ENCODE data around the gene HIPK3. TPM values are rescaled to one million over a fixed set of nuclear protein-coding genes. Genes with fewer than 3 reads are reported as not detected.
A peak's percentile ranks its signal among the peaks of the same experiment; 100 is the strongest.
"Not testable (repeated sequence)": the region's sequence is repeated elsewhere in the genome, so short reads cannot be mapped to it uniquely, and the experiment has no call there.

HIPK3 gene
- total RNA-seq, 2 donors from 2014 or later, result 24.4 to 31.2 TPM

- Mint-ChIP-seq H3K36me3 (peaks cover 8 to 13% of the 10 kb centered on the region in 2 donors), H3K9me3 (peaks cover 0 to 2% of the 10 kb centered on the region in 2 donors), H3K27ac (peak overlapping the region; percentile 94 to 98)
- DNase-seq (ENCODE audit: low spot score in 2 of 2), result no peak
- ATAC-seq, result no peak
Observed at GRCh38 chr11:33256031-33256812, 959 bp upstream of the HIPK3 start.

DNA sequence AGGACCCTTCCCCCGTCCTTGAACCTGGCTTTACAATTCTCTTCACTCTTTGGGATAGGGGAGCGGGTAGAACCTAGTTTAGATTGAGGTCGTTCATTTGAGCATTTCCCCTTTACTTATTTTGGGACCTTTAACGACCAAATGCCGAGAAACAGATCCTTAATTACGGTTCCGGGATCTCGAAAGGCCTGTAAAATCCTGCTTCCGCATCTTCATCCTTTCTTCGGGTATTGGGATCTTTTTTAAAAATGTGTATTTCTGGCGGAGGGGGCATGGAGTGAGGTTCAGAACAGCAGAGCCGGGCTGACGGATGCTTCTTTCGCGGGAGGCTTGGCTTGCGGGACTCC is 395 bp upstream of the HIPK3 start:
- Mint-ChIP-seq H3K9me3 (peaks cover 0 to 4% of the 10 kb centered on the region in 2 donors), H3K36me3 (peaks cover 11 to 19% of the 10 kb centered on the region in 2 donors), H3K27ac (peak overlapping the region; percentile 94 to 98)
- ATAC-seq (no peak), DNase-seq (ENCODE audit: low spot score in 2 of 2) (no peak)

DNA sequence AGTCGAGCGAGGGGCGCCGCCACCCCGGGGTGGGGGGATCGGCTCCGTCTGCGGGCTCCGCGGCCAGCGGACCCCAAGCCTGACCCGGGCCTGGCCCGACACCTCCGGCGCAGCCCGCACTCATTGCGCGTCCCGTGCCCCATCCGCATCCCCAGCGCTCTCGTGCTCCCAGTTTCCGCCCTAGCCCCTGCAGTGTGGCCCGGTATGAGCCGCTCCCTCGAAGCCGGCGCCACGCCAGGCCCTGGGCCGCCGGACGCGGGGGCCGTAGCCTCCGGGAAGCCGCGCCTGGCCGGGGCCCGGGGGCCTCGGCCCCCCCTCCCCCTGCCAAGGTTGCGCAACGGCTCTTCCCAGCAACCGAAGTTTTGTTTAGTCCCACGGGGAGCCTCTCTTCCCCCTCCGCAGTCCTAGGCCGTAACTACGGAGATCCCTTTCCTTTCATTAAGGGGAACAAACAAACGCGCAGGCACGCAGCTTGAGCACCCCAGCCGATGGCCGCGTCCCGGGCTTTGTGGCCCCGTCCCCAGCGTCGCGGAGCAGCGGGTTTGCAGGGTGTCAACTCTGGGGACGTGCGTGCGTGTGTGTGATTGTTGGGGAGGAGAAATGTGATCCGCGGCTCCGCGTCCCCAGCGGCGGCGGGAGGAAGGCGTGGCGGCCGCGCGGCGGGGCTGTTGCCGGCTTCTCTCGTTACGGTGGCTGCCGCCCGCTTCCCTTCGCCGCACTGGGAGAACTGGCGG is 883 bp downstream of the HIPK3 start:
- DNase-seq (ENCODE audit: low spot score in 2 of 2) (peak; percentile 71 to 78), ATAC-seq (peak; percentile 65 to 67)
- Mint-ChIP-seq H3K36me3 (peaks cover 11 to 19% of the 10 kb centered on the region in 2 donors), H3K27ac (peak overlapping the region; percentile 94 to 99), H3K9me3 (peaks cover 0 to 4% of the 10 kb centered on the region in 2 donors)

DNA sequence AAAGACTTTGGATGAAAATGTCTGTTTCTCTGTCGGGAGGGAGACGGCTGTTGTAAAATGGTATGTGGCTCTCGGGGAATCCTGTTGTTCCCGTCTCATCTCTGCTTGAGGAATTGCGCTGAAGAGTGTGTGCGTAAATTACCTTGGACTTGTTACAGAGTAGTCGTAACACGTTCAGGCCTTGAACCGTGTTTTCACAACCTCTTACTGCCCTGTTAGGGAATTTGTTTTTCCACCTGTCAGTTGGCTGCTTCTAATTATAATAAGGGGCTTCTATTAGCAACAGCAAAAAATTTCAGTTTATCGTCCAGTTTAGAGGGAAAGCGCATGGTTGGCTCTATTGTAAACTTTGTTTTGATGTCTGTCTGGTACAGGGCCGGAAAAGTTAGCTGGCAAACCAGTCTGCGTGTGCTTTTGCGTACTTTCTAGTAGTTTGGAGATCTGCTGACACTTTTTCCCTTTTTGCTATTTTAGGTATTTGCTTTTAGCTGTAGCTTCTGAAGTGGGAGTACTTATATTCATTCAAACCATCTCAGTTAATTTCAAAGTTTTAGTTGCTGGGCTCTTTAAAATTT is 1.5 kb downstream of the HIPK3 start:
- ATAC-seq, result peak; percentile 4 to 20
- peaks cover 0 to 4% of the 10 kb centered on the region in 2 donors for H3K9me3 Mint-ChIP-seq
- peak overlapping the region; percentile 94 to 99 for H3K27ac Mint-ChIP-seq
- DNase-seq (ENCODE audit: low spot score in 2 of 2), result no peak
- peaks cover 11 to 19% of the 10 kb centered on the region in 2 donors for H3K36me3 Mint-ChIP-seq

- peaks cover 11 to 19% of the 10 kb centered on the region in 2 donors for H3K36me3 Mint-ChIP-seq
- peaks cover 0 to 4% of the 10 kb centered on the region in 2 donors for H3K9me3 Mint-ChIP-seq
- ATAC-seq (no peak), DNase-seq (ENCODE audit: low spot score in 2 of 2) (no peak)
- H3K27ac Mint-ChIP-seq, result no peak overlapping the region
Observed at GRCh38 chr11:33259869-33260268, 2.7 kb downstream of the HIPK3 start.

GRCh38 chr11:33261350-33261749 is 4.2 kb downstream of the HIPK3 start:
- peaks cover 11 to 19% of the 10 kb centered on the region in 2 donors for H3K36me3 Mint-ChIP-seq
- H3K9me3 Mint-ChIP-seq, ATAC-seq: not testable (repeated sequence)

GRCh38 chr11:33262011-33262645 is 4.9 kb downstream of the HIPK3 start:
- peaks cover 11 to 19% of the 10 kb centered on the region in 2 donors for H3K36me3 Mint-ChIP-seq

More at GRCh38 chr11:33261350-33261749, 4.2 kb downstream of the HIPK3 start:
- DNase-seq (ENCODE audit: low spot score in 2 of 2); H3K27ac Mint-ChIP-seq: not testable (repeated sequence)

DNA sequence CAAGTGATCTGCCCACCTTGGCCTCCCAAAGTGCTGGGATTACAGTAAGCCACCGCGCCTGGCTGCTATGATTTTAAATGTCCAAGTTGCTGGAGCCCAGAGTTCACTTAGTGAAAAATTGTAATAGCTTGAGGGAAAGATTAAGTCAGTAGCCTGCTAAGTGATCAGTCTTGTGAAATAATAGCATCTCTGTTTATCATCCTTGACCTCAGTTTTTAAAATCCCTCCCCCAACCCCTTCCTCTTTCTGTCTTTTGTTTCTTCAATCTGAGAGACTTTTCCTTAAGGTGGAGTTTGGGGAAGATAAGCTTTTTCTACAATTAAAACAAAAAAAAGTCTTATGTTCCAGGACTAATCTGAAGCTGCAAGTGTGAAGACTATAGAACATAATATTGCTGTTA is 6.4 kb downstream of the HIPK3 start:
- peaks cover 7 to 13% of the 10 kb centered on the region in 2 donors for H3K36me3 Mint-ChIP-seq
- no peak for ATAC-seq
- H3K9me3 Mint-ChIP-seq, result peaks cover 0 to 4% of the 10 kb centered on the region in 2 donors
- H3K27ac Mint-ChIP-seq, result no peak overlapping the region
- DNase-seq (ENCODE audit: low spot score in 2 of 2), result no peak

More at GRCh38 chr11:33262011-33262645, 4.9 kb downstream of the HIPK3 start:
- ATAC-seq (no peak), DNase-seq (ENCODE audit: low spot score in 2 of 2) (no peak)
- H3K9me3 Mint-ChIP-seq, result peaks cover 0 to 4% of the 10 kb centered on the region in 2 donors
- no peak overlapping the region for H3K27ac Mint-ChIP-seq

DNA sequence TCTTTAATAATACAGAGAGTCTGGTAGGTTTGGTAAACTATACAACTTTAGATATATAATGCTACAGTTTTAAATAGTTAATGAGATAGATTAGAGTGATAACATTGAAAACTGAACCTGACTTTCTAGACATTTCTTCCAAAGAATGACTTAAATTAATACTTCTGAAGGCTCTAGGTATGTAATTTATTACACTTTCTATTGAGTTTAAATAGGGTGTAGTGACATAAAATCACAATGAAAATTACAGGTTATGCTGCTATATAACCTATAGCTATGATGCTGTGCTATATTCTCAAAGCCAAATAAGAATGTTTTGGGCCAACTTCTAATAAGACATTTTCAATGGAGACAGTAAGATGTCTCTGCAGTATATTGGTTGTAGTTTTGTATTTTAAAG is 7.7 kb downstream of the HIPK3 start:
- peaks cover 4 to 8% of the 10 kb centered on the region in 2 donors for H3K36me3 Mint-ChIP-seq
- DNase-seq (ENCODE audit: low spot score in 2 of 2), result no peak
- H3K9me3 Mint-ChIP-seq, result peaks cover 0 to 4% of the 10 kb centered on the region in 2 donors
- no peak overlapping the region for H3K27ac Mint-ChIP-seq
- no peak for ATAC-seq

GRCh38 chr11:33266393-33267215 is 9.4 kb downstream of the HIPK3 start:
- no peak for DNase-seq (ENCODE audit: low spot score in 2 of 2)
- no peak for ATAC-seq
- H3K27ac Mint-ChIP-seq, result peak overlapping the region in 1 of 2 donors; percentile 22
- no peaks in the 10 kb centered on the region for H3K9me3 Mint-ChIP-seq
- H3K36me3 Mint-ChIP-seq, result peaks cover 0 to 2% of the 10 kb centered on the region in 2 donors

- DNase-seq (ENCODE audit: low spot score in 2 of 2), result no peak
- Mint-ChIP-seq H3K36me3 (peaks cover 0 to 10% of the 10 kb centered on the region in 2 donors), H3K9me3 (no peaks in the 10 kb centered on the region), H3K27ac (no peak overlapping the region)
- no peak for ATAC-seq
Observed at GRCh38 chr11:33268945-33269540, 11.9 kb downstream of the HIPK3 start.

DNA sequence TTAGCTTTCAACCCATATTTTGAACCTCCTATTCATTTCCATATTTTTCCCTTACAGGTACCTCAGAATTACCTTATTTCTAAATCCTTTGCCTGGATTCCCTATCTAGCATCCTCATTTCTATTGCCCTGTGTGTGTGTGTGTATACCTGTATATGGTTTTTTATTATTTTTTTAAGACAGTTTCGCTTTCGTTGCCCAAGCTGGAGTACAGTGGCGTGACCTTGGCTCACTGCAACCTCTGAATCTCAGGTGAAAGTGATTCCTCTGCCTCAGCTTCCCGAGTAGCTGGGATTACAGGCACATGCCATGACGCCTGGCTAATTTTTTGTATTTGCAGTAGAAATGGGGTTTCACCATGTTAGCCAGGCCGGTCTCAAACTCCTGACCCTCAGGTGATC is 12.6 kb downstream of the HIPK3 start:
- Mint-ChIP-seq H3K27ac (no peak overlapping the region), H3K9me3 (no peaks in the 10 kb centered on the region), H3K36me3 (peaks cover 0 to 10% of the 10 kb centered on the region in 2 donors)
- DNase-seq (ENCODE audit: low spot score in 2 of 2), result no peak
- ATAC-seq, result no peak

- DNase-seq (ENCODE audit: low spot score in 2 of 2), result no peak
- peaks cover 0 to 10% of the 10 kb centered on the region in 2 donors for H3K36me3 Mint-ChIP-seq
- no peak for ATAC-seq
- no peaks in the 10 kb centered on the region for H3K9me3 Mint-ChIP-seq
- H3K27ac Mint-ChIP-seq, result no peak overlapping the region
Observed at GRCh38 chr11:33271059-33271458, 13.9 kb downstream of the HIPK3 start.

DNA sequence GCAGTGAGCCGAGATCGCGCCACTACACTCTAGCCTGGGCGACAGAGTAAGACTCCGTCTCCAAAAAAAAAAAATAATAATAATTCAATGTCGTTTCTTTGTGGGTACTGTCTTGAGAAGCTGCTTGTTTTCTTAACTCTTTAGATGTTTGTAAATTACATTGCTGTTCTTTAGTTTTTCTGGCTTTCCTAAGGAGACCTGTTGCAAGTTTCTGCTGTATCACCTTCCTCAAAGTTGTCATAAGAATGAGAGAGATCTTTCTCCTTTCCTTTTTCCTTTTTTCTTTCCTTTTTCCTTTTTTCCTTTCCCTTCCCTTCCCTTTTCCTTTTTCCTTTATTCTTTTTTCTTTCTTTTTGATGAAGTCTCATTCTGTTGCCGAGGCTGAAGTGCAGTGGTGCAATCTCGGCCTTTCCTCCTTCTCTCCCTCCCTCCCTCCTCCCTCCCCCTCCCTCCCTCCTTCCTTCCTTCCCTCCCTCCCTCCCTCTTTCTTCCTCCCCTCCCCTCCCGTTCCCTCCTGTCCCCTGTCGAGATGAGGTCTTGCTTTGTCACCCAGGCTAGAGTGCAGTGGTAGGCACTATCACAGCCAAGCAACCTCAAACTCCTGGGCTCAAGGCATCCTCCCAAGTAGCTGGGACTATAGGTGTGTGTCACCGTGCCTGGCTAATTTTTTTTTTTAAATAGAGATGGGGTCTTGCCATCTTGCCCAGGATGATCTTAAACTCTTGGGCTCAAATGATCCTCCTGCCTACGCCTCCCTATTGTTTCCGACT is 15.3 kb downstream of the HIPK3 start:
- no peak for DNase-seq (ENCODE audit: low spot score in 2 of 2)
- no peak for ATAC-seq
- peak overlapping the region in 1 of 2 donors; percentile 55 for H3K27ac Mint-ChIP-seq
- peaks cover 0 to 10% of the 10 kb centered on the region in 2 donors for H3K36me3 Mint-ChIP-seq
- no peaks in the 10 kb centered on the region for H3K9me3 Mint-ChIP-seq

- H3K27ac Mint-ChIP-seq, result no peak overlapping the region
- ATAC-seq (no peak), DNase-seq (ENCODE audit: low spot score in 2 of 2) (no peak)
- peaks cover 0 to 3% of the 10 kb centered on the region in 2 donors for H3K9me3 Mint-ChIP-seq
- peaks cover 0 to 10% of the 10 kb centered on the region in 2 donors for H3K36me3 Mint-ChIP-seq
Observed at GRCh38 chr11:33273656-33274055, 16.5 kb downstream of the HIPK3 start.
